LHCN-M2 (cell line): ENCODE results near the gene MAP3K15. TPM values are rescaled to one million over a fixed set of nuclear protein-coding genes. Genes with fewer than 3 reads are reported as not detected.

Source experiments
- DNase-seq: peaks from one replicate; pipeline ENCODE4 v3.0.0-alpha.2; 2012; ENCODE audit warnings: low read depth
- total RNA-seq: library from RNA; depleted of rRNA; stranded (reverse); fragments of >200 nt; gene quantifications from 2 replicates; pipeline ENCODE4 v1.2.3, GENCODE V29; 2014; rRNA removed

Gene MAP3K15
- total RNA-seq, 1 experiment from 2014 or later = not detected

DNA sequence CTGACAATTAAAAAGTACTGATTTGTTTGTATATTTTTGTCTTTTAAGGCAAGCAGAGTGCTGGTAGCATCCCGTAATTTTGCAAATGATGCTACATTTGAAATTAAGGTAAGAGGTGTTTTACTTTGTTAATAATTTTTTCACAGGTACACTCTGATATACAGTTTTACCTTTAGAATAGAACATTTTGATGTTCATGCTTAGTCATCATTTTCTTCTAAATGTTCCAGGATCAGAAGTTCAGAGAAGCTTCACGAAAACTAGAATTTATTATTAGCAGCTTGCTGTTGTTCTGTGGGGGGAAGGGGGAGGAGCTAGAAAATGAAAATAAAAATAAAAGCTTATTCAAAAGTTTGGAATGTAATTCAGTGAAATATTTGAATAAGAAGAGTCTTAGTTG, 166.0 kb downstream of the MAP3K15 start:
- no peak for DNase-seq

DNA sequence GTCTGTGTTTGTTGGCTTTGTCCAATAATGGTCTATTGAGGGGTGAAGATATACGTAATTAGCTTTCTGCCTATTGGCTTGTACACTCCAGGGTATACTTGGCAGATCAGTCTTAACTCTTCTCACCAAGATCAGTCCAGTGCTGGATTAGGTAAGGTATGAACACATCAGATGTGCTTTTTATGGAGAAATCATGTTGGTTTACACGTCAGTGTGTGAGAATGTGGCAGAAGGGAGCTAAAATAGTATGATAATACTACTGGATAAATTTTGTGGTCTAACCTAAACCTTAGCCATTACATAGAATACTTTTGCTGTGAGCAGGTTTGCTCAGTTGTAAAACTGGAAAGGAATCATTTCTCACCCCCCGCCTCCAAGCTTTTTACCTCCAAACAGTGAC, 167.4 kb downstream of the MAP3K15 start:
- no peak for DNase-seq

- no peak for DNase-seq
Observed at GRCh38 chrX:19344661-19345060, 170.6 kb downstream of the MAP3K15 start.

GRCh38 chrX:19343535-19344408, 171.5 kb downstream of the MAP3K15 start, which contains the start of gene PDHA1:
Gene PDHA1 (plus strand): TSS chrX:19343927. CDS start chrX:19344038, 111 bp downstream.
- DNase-seq = peak; percentile 86

DNA sequence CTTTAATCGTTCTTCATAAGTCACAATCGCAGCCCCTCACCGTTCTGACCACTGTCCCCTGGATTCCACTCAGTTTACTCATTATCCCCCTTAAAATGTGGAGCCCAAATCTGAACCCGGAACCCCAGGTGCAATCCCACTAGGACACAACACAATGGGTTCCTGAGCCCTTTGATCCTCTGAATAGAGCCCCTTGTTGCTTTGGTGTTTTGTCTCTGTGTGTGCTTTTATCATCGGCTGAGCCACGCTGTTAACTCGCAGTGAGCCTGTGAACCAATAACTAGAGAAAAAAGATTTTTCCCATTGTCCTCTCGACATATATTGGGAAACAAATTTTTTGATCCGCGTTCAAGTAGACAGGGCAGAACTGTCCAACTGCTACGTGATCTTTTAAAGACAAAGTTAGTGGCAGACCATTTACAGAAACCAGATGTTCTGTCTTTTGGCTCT, 172.2 kb downstream of the MAP3K15 start:
- no peak for DNase-seq

DNA sequence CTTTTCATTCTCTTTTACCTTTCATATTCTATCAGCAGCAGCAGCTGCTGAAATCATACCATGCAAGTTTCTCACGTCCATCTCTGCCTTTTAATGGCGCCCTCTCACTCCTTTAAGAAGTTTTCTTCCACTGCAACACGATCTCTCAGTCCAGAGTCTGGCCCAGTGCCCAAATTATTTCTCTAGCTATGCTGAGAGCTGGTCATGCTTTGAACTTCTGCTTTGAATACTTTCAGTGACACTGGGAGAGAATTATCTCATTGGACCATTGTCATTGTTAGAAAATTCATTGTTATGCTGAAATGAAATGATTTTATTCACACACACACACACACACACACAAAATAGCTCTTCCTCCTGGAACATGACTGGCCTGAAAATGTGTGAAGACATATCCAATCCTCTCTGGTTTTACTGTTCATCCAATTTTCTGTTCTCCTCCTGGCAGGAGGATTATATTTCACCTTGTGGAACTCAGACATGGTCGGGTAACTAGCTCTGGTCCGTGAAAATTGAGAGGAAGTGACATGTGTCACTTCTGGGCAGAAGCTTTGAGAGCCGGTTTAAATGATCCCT, 172.9 kb downstream of the MAP3K15 start:
- peak; percentile 28 for DNase-seq

GRCh38 chrX:19334945-19335626, 180.2 kb downstream of the MAP3K15 start:
- DNase-seq = peak; percentile 30

- no peak for DNase-seq
Observed at GRCh38 chrX:19332983-19333382, 182.3 kb downstream of the MAP3K15 start.

GRCh38 chrX:19331831-19332230, 183.5 kb downstream of the MAP3K15 start:
- no peak for DNase-seq

- no peak for DNase-seq
Observed at GRCh38 chrX:19326567-19326966, 188.7 kb downstream of the MAP3K15 start.

Other genes starting within 250 kb of the MAP3K15 start
- gene PDHA1, start 171.6 kb downstream of the MAP3K15 start, total RNA-seq = 64.2 and 112 TPM in 2 replicates